ENCODE results near the gene DNASE2B.

Gene DNASE2B

DNA sequence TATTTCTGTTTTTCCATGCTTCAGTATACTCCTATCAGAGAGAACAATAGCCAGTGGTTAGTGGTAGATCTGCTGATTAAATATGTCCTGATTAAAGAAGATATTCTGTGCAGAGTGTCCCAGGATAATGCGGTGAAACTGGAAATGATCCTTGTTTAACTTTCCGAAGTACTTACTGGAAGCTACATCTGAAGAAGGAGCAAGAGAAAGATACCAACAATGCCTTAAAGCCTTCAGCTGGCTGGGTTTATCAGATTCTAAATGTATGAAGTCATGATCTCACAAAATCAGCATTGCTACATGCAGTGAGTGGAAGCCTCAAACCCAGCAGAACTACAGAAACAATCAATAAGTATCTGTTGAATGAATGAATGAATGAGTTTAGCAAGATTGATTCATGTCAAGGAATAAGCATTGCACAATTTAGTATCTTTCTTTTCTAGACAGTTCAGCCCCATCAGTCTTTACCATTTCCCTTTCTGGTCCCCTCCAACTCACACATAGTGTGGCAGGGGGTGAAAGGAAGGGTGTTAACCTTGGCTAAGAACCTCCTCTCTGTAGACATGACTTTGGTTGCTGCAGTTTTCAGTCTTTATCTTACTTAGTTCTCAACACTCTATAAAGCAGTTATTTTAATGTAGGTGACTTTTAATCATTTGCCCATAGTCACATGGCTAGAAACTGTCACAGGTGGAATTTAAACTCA is 24.7 kb upstream of the DNASE2B start:
- no peak for DNase-seq
- in situ Hi-C loops (cut with MboI; ENCODE audit: low pct_unique_long_range_greater_than_20kb, low sequenced_read_pairs), result no loop called here

DNA sequence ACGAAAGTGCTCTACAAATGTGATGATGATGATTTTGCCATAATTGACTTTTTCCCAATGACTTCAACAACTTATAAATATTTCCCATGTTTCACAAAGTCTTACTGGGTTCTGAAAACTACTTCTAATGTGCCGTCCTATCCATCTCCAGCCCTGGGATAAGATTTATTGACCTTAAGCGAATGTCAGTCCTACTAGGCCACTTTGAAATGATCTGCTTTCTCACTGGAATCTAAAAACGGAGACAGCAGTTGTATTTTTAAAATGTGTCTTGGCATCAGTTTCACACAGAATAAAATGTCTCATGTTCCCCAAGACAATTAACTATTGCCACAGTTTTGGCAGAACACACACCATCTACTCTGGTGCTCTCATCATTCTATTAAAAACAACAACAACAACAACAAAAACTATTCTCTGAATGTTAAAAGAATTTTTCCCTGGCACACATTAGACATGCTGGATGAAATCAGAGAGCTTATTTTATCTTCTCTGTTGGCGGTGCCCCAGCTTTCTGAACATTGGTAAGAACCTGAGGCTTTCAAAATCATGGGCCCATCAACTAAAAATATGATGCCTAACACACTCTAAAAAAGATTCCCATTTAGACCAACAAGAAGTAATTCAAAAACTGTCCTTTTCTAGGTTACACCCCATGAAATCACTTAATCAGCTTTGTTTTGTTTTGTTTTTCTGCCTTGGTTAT is 23.1 kb upstream of the DNASE2B start:
- DNase-seq, result no peak
- in situ Hi-C loops (cut with MboI; ENCODE audit: low pct_unique_long_range_greater_than_20kb, low sequenced_read_pairs), result no loop called here

DNA sequence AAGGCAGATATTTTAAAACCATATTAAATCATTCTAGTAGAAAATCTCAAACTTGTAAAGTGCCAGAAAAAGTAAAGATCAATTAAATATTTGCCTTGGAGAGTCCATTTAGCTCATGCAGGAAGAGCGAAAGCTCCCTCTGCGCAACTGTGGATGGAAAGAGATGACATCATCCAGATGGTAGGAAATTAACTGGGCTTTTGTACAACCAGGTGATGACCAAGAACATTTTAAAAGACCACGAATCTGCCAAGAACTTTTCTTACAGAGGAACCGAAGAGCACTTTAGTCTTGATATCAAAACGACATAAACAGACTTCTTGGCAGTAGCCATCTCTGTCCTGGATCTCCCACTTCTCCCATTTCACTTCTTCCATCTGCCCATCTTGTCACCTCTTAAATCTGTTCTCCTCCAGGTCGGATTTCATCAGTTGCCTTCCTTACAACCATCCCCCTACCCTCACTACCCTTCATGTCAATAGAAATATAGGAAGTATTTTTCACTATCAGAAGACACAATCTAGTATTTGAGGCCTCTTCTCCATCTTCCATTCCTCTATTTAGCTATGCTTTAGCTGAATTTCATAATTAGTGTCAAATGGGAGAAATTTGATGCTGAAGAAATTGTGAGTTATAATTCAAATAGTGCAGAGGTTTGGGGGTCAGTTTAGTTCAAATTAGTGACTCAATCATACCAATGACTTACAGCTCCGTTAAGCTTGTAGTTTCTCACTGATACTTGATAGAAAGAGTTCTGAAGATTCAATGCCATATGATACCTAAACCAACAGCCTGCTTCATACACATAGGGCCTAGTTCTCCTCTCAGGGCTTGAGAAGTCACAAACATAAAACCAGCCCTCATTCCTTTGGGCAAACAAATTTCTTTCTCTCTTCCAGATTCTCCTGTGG is 22.0 kb upstream of the DNASE2B start:
- in situ Hi-C loops (cut with MboI; ENCODE audit: low pct_unique_long_range_greater_than_20kb, low sequenced_read_pairs), result no loop called here
- DNase-seq, result no peak

DNA sequence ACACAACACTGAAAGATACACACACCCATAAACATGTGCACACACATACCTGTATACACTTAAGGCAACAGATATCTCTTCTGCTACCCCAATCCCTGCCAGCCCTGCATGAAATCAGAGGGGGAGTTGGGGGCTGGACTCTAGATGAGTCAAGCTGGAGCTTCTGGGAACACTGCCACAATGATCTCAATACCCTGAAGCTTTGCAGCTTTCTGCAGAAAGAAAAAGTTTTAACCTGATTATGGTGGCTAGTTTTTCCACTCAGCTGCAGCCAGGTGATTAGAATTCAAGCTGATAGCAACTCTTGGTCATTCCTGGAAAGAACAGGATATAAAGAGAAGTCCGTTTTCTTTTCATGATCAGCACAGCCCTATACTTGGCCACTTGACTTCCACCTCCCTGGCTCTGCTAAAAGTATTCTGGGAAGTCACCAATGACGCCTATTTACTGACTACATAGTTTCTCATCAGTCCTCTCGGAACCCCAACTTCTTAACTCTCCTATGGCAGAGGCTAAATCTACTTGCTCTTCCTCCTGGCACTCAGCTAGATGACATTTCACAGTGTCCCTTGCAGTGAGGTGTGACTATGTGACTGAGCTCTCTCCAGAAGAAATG is 20.7 kb upstream of the DNASE2B start:
- in situ Hi-C loops (cut with MboI; ENCODE audit: low pct_unique_long_range_greater_than_20kb, low sequenced_read_pairs), result no loop called here
- DNase-seq, result no peak

DNA sequence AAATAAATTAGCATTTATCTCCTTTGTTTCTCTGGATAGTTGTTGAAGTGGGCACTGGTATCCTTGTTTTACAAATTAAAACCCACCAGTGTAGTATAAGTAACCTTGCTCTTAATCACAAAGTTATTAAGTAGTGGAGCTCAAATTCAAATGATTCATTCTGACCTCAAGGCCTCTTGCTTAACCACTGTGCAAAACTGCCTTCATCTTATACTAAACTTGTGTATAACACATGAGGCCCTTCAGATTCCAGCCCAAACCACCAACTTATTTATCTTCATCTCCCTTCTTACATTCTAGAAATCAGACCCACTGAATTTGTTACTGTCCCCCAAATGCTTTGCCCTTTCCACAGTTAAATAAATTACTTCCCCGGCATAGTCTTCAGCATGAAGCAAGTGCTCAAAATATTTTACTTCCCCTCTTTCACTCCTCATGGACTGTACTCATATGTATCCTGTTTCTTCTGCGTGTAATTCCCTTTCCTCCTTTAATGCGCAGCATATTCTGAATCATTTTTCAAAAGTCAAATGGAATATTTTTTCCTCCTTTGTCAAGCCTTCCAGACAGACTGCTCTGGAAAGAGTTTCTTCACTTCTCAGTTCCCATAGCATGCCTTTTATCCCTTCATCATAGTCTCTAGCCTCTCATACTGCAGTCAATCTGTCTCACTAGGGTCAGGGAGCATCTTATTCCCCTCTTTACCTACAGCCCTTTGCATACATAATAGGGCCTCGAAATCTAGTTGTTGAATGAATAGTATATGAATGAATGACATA is 19.0 kb upstream of the DNASE2B start:
- DNase-seq, result peak; percentile 19
- in situ Hi-C loops (cut with MboI; ENCODE audit: low pct_unique_long_range_greater_than_20kb, low sequenced_read_pairs), result no loop called here

DNA sequence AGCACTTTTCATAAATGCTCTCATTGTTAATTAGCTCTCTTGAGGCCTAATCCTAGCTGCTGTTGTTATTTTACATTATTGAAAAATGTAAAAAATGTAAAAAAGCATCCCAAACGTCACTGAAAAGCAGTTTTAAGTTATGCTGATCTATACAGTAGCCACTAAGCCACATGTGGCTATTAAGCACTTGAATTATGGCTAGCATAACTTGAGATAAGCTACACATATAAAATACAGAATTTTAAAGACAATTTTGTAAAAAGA is 18.4 kb upstream of the DNASE2B start:
- in situ Hi-C loops (cut with MboI; ENCODE audit: low pct_unique_long_range_greater_than_20kb, low sequenced_read_pairs), result no loop called here
- no peak for DNase-seq

DNA sequence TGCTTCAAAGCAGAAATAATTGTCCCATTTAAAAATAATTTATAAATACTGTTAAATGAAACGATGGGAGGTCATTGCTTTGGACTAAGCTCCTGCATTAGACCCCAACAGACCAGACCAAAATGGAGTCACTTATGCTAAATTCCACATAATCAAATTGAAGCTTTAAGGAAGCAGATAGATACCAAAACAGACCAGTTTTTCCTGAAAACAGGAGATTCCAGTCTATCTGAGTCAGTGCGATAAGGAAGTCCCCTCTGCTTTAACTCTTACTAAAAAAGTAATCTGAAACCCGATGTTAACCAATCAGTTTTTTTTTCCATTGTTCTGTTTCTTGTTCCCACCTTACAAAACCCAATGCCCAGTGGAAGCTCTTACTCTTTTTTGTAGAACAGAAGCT is 16.2 kb upstream of the DNASE2B start:
- in situ Hi-C loops (cut with MboI; ENCODE audit: low pct_unique_long_range_greater_than_20kb, low sequenced_read_pairs), result no loop called here
- no peak for DNase-seq

DNA sequence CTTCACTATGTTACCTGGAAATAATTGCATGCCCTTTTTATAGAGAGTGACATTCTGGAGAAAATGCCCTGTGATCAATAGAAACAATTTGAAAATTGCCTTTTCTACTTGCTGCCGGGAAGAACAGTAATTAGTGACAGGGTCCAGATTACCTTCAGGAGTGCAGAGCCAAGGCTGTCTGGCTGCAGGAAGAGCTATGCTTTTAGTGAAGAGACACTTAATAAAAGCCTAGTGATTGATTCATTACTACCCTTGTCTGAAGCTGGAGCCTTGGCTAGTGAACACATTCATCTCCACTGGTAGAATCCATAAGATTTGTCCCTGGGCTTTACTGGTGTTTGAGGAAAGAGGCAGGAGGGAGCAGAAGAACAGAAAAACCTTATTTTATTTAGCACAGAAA is 12.9 kb upstream of the DNASE2B start:
- DNase-seq, result no peak

DNA sequence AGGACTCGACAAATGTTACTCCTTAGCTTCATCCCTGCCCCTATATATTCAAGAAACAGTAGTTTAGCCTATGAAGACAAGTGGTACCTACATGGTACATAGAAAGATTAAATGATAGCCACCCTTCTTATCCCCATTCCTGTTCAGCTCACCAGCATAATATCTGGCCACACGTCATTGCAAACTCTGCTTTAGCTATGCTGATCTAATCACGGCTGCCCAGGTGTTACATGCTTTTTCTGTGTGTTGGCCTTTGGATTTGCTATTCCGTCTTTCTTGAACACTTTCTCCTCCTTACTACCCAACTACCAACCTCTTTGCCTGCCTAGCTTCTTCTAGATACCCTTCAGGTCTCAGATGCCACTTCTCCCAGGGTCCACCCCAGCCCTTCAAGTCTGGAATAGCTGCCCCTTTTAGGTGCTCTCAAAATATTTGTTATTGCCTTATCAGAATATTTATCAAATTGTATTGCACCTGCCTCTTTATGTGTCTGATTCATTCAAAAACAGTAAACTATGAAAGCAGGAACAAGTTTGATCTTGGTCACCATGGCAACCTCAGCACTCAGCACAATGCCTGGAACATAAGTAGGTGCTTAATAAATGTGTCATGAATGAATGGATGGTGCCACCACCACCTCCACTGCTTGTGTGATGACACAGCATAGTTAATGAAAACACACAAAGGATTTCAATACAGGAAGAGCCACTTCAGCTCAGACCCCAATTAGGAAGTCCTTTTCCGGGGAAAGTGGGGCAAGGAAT is 11.4 kb upstream of the DNASE2B start:
- DNase-seq, result no peak
- in situ Hi-C loops (cut with MboI; ENCODE audit: low pct_unique_long_range_greater_than_20kb, low sequenced_read_pairs), result no loop called here

More for the DNA sequence above, 12.9 kb upstream of the DNASE2B start:
- in situ Hi-C loops (cut with MboI; ENCODE audit: low pct_unique_long_range_greater_than_20kb, low sequenced_read_pairs), result no loop called here

DNA sequence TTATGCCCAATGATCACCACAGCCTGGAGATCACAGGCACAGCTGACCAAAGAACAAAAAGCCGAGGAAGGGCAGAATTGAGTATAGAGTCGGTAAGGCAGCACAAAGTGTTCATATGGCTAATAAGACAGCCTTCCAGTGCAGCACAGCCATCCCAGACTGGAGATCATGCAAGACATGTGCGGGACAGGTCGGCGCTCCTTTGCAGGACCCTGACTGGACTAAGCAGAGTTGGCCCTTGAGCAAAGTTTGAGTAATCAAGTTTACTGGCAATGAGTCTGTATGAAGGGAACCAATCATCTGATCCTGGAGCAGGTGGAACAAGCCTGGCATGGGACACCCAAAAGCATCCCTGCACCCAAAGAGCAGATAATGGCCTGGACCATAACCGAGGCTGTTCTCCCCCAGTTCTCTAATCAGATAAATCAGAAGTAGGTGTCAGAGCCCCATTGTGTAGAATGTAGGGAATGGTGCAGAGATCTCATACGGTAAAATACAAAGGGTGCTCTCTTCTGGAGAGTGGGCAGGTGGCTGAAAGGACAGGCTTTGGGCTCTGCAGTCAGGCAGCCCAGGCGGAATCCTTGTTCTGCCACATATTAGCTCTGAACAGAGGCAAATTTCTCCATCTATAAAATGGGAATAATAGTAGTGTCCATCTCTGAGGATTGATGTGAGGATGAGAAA is 10.7 kb upstream of the DNASE2B start:
- DNase-seq, result peak; percentile 46
- in situ Hi-C loops (cut with MboI; ENCODE audit: low pct_unique_long_range_greater_than_20kb, low sequenced_read_pairs), result no loop called here

DNA sequence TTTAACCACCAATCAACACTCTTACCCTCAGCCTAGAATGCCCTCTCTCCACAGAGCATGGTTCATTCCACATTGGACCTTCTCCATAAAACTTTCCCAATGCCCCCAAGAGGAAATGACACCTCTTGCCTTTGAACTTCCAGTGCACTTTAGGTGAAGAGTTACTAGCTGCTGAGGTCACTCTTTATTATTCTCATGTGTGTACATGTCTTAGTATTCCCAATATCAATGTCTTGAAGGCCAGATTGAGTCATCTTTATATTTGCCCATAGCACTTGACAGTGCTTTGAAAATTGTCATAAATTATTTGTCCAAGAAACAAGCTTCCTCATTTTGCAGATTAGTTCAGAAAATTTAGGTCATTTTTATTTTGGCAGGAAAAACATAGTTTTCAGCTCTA is 8.1 kb upstream of the DNASE2B start:
- in situ Hi-C loops (cut with MboI; ENCODE audit: low pct_unique_long_range_greater_than_20kb, low sequenced_read_pairs), result no loop called here
- DNase-seq, result no peak

DNA sequence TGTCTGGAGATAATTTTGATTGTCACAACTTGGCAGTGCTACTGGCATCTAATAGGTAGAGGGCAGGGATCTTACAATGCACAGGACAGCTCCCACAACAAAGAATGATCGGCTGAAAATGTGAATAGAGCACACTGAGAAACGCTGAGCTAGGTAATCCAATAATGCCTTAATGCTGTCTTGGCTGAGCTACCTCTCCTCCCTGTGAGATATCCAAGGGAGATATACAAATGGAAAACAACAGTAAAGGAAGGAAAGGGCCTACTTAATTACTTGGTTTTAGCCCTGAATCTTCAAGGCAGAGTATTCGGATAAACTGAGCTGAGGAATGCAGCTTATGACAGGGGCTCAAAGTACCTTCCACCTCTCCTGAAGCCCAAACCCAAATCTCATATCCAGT is 2.9 kb downstream of the DNASE2B start:
- in situ Hi-C loops (cut with MboI; ENCODE audit: low pct_unique_long_range_greater_than_20kb, low sequenced_read_pairs), result no loop called here
- DNase-seq, result no peak

DNA sequence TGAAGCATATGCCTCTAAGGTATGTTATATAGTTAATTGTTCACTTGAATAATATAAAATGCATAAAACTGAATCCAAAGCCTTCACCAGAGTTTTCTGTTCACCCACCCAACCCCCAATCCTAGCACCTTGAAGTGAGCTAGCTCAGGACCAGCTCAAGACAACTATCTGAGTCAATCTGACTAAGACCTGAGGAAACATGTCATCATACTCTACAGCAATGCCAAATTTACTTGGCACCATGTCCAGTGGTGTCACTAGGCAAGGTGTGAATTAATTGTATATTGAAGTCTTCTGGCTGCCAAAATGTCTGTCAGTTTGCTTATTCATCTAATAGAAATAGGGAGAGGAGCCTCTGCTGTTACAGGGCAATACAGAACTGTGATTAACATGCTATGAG is 3.8 kb downstream of the DNASE2B start:
- no peak for DNase-seq
- in situ Hi-C loops (cut with MboI; ENCODE audit: low pct_unique_long_range_greater_than_20kb, low sequenced_read_pairs), result no loop called here

DNA sequence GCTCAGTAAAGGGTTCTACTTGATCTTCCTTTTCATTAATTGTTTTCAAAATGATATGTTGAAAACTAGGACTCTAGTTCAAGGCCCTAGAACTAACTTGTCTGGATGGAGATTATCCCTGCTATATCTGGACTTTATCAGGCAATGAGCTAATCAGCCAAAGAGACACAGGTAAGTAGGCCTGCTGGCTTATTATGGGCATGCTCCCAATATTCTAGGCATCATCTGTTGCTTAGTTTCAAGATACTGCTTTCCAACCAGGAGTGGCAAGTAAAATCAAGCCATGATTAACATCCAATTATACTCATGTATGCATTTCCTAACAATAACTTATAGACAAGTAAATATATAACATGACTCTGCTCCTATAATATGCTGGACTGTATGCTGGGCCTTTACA is 4.2 kb downstream of the DNASE2B start:
- DNase-seq, result no peak
- in situ Hi-C loops (cut with MboI; ENCODE audit: low pct_unique_long_range_greater_than_20kb, low sequenced_read_pairs), result no loop called here

DNA sequence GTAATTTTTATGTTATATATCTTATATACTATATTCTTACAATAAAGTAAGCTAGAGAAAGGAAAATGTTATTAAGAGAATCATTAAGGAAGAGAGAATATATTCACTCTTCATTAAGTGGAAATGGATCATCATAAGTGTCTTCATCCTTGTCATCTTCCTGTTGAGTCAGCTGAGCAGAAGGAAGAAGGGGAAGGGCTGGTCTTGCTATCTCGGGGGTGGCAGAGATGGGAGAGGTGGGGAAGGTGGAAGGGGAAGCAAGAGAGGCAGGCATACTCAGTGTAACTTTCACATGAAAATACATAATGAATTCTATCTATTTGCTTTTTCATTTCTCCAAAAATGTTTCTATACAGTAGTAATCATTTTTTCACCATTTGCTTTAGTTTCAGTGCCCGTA is 5.1 kb downstream of the DNASE2B start:
- in situ Hi-C loops (cut with MboI; ENCODE audit: low pct_unique_long_range_greater_than_20kb, low sequenced_read_pairs), result no loop called here
- no peak for DNase-seq

DNA sequence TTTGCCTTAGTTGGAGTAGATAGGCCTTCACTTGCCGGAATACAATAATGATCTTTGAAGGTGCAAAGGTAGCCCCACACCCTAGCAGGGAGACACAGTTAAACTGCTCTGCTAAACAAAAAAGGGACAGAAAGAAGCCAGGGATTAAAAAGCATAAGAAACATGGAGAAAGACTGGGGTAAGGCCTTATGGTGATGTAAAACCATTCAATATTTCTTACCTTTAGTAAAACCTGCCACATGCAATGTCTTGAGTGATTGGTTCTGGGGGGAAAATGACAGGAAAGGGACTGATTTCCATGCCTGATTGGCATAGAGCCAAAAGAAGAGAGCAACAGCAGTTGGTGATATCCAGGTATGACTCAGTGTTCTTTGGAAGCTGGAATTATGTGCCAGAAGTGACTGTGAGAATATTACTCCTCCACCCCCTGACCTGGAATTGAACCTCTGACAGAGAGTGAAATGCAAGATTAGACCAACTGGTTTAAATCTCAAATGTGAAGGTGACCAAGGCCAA is 8.1 kb downstream of the DNASE2B start:
- no peak for DNase-seq
- in situ Hi-C loops (cut with MboI; ENCODE audit: low pct_unique_long_range_greater_than_20kb, low sequenced_read_pairs), result no loop called here

DNA sequence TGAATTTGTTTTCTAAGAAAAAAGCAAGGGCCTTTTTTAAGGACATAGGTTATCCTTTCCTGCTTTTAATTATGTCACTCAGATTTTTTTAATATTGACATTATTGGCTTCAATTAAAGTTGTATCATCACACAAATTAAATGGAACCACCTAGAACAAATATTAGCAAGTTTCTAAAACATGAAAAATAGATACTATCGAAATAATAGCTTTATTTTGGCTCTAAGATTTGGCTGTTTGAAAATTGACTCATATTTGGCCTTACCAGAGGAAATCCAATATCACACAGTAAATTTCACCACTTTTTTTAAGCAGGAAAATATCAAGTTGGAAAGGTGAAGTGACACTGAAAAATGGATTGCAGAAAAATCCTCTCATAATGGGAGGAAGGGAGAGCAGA is 9.2 kb downstream of the DNASE2B start:
- no peak for DNase-seq
- in situ Hi-C loops (cut with MboI; ENCODE audit: low pct_unique_long_range_greater_than_20kb, low sequenced_read_pairs), result no loop called here

DNA sequence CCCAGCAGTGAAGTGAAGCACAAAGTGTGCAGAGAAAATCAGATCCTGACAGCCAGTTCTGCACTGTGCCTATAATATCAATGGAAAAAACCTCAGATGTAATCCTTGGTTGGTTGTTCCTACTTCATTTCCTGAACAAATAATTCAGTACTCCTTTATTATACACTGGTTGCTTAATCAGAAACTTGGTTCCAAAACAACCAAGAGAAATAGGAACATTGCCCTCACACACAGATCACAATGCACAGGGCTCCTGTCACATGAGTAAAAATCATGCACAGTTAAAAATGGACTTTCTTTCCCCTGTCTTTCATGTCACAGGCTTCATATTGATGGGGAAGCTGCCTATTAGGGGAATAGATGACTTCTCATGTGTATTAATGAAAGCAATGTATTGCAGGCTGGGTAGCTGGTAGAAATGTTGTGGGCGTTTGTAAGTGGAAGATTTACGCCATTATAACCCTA is 9.7 kb downstream of the DNASE2B start:
- DNase-seq, result no peak
- in situ Hi-C loops (cut with MboI; ENCODE audit: low pct_unique_long_range_greater_than_20kb, low sequenced_read_pairs), result no loop called here
